Measurements from ENCODE around the gene GSTM5. TPM values are rescaled to one million over a fixed set of nuclear protein-coding genes. Genes with fewer than 3 reads are reported as not detected.
"Not testable (repeated sequence)": the region's sequence is repeated elsewhere in the genome, so short reads cannot be mapped to it uniquely, and the experiment has no call there.

The GSTM5 gene
- total and polyA plus RNA-seq, 2 experiments from 2014 or later: 0.21 TPM; not detected in 1

DNA sequence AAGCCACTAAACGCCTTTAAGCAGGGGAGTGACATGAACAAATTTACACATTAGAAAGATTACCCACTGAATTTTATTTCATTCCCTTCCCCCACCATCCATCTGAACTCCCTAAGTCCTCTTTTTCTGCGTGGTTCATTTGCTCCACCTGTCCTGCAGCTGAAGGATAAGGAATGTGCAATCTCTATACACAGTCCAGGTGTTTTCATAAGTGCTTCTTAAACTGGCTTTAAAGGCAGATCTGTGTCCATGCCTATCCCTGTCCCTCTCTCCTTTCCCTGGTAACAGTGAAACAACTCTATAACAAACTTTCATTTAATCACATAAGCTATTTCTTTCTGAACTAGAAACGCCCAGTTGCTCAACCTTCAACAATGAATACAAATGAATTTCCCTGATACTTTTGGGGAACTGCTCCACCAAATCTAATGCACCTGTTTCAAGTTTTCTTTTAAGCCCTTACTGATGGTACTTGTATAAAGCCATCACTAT lies 20.4 kb downstream of the GSTM5 start:
- TF ChIP-seq, protein P1, sequence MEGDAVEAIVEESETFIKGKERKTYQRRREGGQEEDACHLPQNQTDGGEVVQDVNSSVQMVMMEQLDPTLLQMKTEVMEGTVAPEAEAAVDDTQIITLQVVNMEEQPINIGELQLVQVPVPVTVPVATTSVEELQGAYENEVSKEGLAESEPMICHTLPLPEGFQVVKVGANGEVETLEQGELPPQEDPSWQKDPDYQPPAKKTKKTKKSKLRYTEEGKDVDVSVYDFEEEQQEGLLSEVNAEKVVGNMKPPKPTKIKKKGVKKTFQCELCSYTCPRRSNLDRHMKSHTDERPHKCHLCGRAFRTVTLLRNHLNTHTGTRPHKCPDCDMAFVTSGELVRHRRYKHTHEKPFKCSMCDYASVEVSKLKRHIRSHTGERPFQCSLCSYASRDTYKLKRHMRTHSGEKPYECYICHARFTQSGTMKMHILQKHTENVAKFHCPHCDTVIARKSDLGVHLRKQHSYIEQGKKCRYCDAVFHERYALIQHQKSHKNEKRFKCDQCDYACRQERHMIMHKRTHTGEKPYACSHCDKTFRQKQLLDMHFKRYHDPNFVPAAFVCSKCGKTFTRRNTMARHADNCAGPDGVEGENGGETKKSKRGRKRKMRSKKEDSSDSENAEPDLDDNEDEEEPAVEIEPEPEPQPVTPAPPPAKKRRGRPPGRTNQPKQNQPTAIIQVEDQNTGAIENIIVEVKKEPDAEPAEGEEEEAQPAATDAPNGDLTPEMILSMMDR (IDR thresholded peaks at IDR 0.05; ENCODE audit: low read depth, low read length): no peak
- no peak overlapping the region for H3K27ac ChIP-seq
- H3K36me3 ChIP-seq: peaks cover 11% of the 10 kb centered on the region
- H3K4me1 ChIP-seq (ENCODE audit: low read depth): no peaks in the 10 kb centered on the region
- no peaks in the 10 kb centered on the region for H3K9me3 ChIP-seq (ENCODE audit: low read depth)
- no peaks in the 10 kb centered on the region for H3K27me3 ChIP-seq
- no peak overlapping the region for H3K4me3 ChIP-seq
- DNase-seq (ENCODE audit: low read depth in 1 of 2, low spot score in 1 of 2): no peak

GRCh38 chr1:109733236-109733870 lies 21.3 kb downstream of the GSTM5 start:
- Histone ChIP-seq H3K9me3 (ENCODE audit: low read depth) (no peaks in the 10 kb centered on the region), H3K4me3 (no peak overlapping the region), H3K36me3 (peaks cover 18% of the 10 kb centered on the region), H3K27me3 (no peaks in the 10 kb centered on the region), H3K27ac (no peak overlapping the region), H3K4me1 (ENCODE audit: low read depth) (no peaks in the 10 kb centered on the region)
- no peak for DNase-seq (ENCODE audit: low read depth in 1 of 2, low spot score in 1 of 2)
- TF ChIP-seq, protein P1 (IDR thresholded peaks at IDR 0.05; ENCODE audit: low read depth, low read length): no peak

DNA sequence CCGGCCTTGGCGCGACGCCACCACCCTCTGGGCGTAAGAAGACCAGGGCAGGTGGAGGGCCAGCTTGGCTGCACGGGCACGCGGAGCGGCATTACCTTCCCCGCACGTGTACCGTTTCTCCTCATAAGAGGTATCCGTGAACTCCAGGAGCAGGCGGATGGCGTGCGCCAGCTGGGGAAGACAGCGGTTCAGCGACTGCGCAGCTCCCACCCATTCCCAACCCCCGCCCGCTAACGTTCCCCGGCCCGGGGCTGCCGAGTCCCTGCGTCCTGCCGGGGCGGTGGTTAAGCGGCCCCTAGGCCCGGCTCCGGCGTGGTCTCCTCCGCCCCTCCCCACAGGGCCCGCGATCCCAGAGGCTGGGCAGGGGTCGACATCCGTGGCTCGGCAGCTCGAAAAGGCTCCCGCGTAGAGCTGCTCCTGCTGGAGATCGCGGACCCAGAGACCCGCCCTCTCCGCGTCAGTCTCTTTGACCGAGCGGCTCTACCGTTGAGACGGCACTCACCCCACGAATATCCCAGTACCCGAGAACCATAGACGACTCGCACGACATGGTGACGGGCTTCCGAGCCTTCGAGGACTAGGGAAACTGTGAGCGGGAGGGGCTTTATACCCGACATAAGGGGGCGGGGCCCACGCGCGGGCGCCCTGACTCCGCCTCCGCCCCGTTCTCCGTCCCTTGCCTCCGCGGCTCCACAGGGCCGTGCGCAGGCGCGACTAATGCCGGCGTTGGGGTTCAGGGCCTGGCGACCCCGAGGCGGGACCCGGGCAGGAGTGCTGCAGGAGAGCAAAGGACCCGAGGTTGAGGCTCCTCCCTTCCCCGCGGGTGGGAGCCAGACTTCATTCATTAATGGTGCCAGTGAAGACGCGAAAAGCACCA lies 27.9 kb downstream of the GSTM5 start:
- DNase-seq (ENCODE audit: low read depth in 1 of 2, low spot score in 1 of 2): peak; percentile 70 to 85
- Histone ChIP-seq H3K27me3 (no peaks in the 10 kb centered on the region), H3K4me3 (peak overlapping the region; percentile 53), H3K27ac (peak overlapping the region; percentile 64), H3K36me3 (peaks cover 20% of the 10 kb centered on the region), H3K4me1 (ENCODE audit: low read depth) (peaks cover 5% of the 10 kb centered on the region), H3K9me3 (ENCODE audit: low read depth) (no peaks in the 10 kb centered on the region)
- TF ChIP-seq, protein P1 (IDR thresholded peaks at IDR 0.05; ENCODE audit: low read depth, low read length): no peak

GRCh38 chr1:109740615-109741373 lies 28.7 kb downstream of the GSTM5 start, which contains the start of gene GSTM3:
Gene GSTM3, minus strand, starts transcription at chr1:109741038. Its CDS starts 751 bp downstream, at chr1:109740287.
- Histone ChIP-seq H3K27me3 (no peaks in the 10 kb centered on the region), H3K36me3 (peaks cover 20% of the 10 kb centered on the region), H3K4me1 (ENCODE audit: low read depth) (peaks cover 5% of the 10 kb centered on the region), H3K27ac (peak within 1 kb of the TSS; percentile 64), H3K4me3 (peak within 1 kb of the TSS; percentile 53), H3K9me3 (ENCODE audit: low read depth) (no peaks in the 10 kb centered on the region)
- DNase-seq (ENCODE audit: low read depth in 1 of 2, low spot score in 1 of 2): no peak
- TF ChIP-seq, protein P1 (IDR thresholded peaks at IDR 0.05; ENCODE audit: low read depth, low read length): no peak

DNA sequence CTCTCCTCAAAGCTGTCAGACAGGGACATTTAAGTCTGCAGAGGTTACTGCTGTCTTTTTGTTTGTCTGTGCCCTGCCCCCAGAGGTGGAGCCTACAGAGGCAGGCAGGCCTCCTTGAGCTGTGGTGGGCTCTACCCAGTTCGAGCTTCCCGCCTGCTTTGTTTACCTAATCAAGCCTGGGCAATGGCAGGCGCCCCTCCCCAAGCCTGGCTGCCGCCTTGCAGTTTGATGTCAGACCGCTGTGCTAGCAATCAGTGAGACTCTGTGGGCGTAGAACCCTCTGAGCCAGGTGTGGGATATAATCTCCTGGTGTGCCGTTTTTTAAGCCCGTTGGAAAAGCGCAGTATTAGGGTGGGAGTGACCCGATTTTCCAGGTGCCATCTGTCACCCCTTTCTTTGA lies 36.3 kb downstream of the GSTM5 start:
- H3K9me3 ChIP-seq (ENCODE audit: low read depth); H3K4me1 ChIP-seq (ENCODE audit: low read depth); H3K27ac ChIP-seq; H3K36me3 ChIP-seq; DNase-seq (ENCODE audit: low read depth in 1 of 2, low spot score in 1 of 2); H3K27me3 ChIP-seq; H3K4me3 ChIP-seq: not testable (repeated sequence)

All from cardiac muscle cell (in vitro differentiated cells and primary cell).